IMR-90 (cell line): ENCODE results near the gene KIDINS220. TPM values are rescaled to one million over a fixed set of nuclear protein-coding genes. Genes with fewer than 3 reads are reported as not detected.

Experiments
- ATAC-seq: fragments of 200-7000 bp; cut with Tn5 transposase; 2 replicates; pipeline ENCODE4 v1.9.1; 2020; ENCODE audit warnings: low read depth, mild to moderate bottlenecking, moderate library complexity
- BruUV-seq: library from RNA; stranded (reverse); fragments of 400-500 nt; replicated peaks from 2 replicates; lab custom pipeline; 2021; lab: Mats Ljungman, UMichigan
- CTCF ChIA-PET: fragments of 300-600 bp; formaldehyde crosslinking; extraction: SDS; loops from one replicate; lab custom pipeline; 2021; ENCODE audit warnings: antibody characterized with exemption; lab: Yijun Ruan, JAX
- POLR2A ChIA-PET: fragments of 300-600 bp; sonication (Branson Sonifier 250); formaldehyde crosslinking; loops from one replicate; lab custom pipeline; 2022; ENCODE audit warnings: antibody characterized with exemption; ENCODE audit not compliant: unreplicated experiment; lab: Charles Lee
- DNase-seq: peaks from one replicate; pipeline ENCODE4 v3.0.0; 2013
- H2AFZ ChIP-seq: replicated peaks from 2 replicates; pipeline ENCODE3; 2013; ENCODE audit warnings: low read length, mild to moderate bottlenecking; ENCODE audit not compliant: poor library complexity
- H2AK5ac ChIP-seq: 2 replicates; pipeline ENCODE4 v1.6.1; 2013; ENCODE audit warnings: low read depth, low read length, inconsistent platforms
- H2AK9ac ChIP-seq: replicated peaks from 2 replicates; pipeline ENCODE3; 2013; ENCODE audit warnings: mild to moderate bottlenecking, low read depth, low read length, moderate library complexity; ENCODE audit not compliant: poor library complexity
- H2BK120ac ChIP-seq: 2 replicates; pipeline ENCODE4 v1.6.1; 2013; ENCODE audit warnings: low read depth, low read length, inconsistent platforms
- H2BK15ac ChIP-seq: 3 replicates; pipeline ENCODE4 v1.6.1; 2013; ENCODE audit warnings: low read depth, low read length, inconsistent platforms
- H2BK20ac ChIP-seq: 2 replicates; pipeline ENCODE4 v1.6.1; 2013; ENCODE audit warnings: low read depth, mild to moderate bottlenecking, inconsistent platforms, low read length, moderate library complexity
- H2BK5ac ChIP-seq: 2 replicates; pipeline ENCODE4 v1.6.1; 2013; ENCODE audit warnings: mild to moderate bottlenecking, low read depth, low read length, inconsistent platforms; ENCODE audit not compliant: poor library complexity, severe bottlenecking
- H3K14ac ChIP-seq: replicated peaks from 2 replicates; pipeline ENCODE4 v1.6.1; 2013; ENCODE audit warnings: low read depth, low read length, inconsistent platforms
- H3K18ac ChIP-seq: 2 replicates; pipeline ENCODE4 v1.6.1; 2013; ENCODE audit warnings: low read depth, low read length, control low read depth
- H3K23ac ChIP-seq: 2 replicates; pipeline ENCODE4 v1.6.1; 2013; ENCODE audit warnings: low read depth, low read length, inconsistent platforms
- H3K27ac ChIP-seq: 2 replicates; pipeline ENCODE4 v1.5.1; 2013; ENCODE audit warnings: mild to moderate bottlenecking, control low read depth, low read length; ENCODE audit not compliant: insufficient read depth
- H3K27me3 ChIP-seq: 2 replicates; pipeline ENCODE4 v1.6.1; 2013; ENCODE audit warnings: low read length; ENCODE audit not compliant: control insufficient read depth, insufficient read depth
- H3K36me3 ChIP-seq: 2 replicates; pipeline ENCODE4 v1.6.1; 2013; ENCODE audit warnings: low read length, mixed read lengths; ENCODE audit not compliant: control insufficient read depth, insufficient read depth
- H3K4ac ChIP-seq: 2 replicates; pipeline ENCODE4 v1.6.1; 2013; ENCODE audit warnings: low read depth, low read length, inconsistent platforms
- H3K4me1 ChIP-seq: 2 replicates; pipeline ENCODE4 v1.6.1; 2013; ENCODE audit warnings: low read length, mixed read lengths; ENCODE audit not compliant: control insufficient read depth, insufficient read depth
- H3K4me2 ChIP-seq: 2 replicates; pipeline ENCODE4 v1.6.1; 2013; ENCODE audit warnings: low read depth, mild to moderate bottlenecking, control low read depth, low read length, moderate library complexity
- H3K4me3 ChIP-seq: 2 replicates; pipeline ENCODE4 v1.5.1; 2013; ENCODE audit warnings: low read depth, mild to moderate bottlenecking, control low read depth, low read length, moderate library complexity; ENCODE audit not compliant: insufficient read depth
- H3K56ac ChIP-seq: 2 replicates; pipeline ENCODE4 v1.6.1; 2013; ENCODE audit warnings: low read length, inconsistent platforms; ENCODE audit not compliant: insufficient read depth; ENCODE audit errors: extremely low read depth
- H3K79me1 ChIP-seq, 2 experiments: 2 replicates each; pipeline ENCODE4 v1.6.1; 2013; ENCODE audit warnings: low read length in 2 of 2, inconsistent platforms in 1 of 2, low read depth in 1 of 2
- H3K9ac ChIP-seq: 2 replicates; pipeline ENCODE4 v1.6.1; 2013; ENCODE audit warnings: low read depth, low read length, control low read depth
- H3K9me1 ChIP-seq: 2 replicates; pipeline ENCODE4 v1.6.1; 2013; ENCODE audit warnings: low read length, inconsistent platforms; ENCODE audit not compliant: insufficient read depth
- H3K9me3 ChIP-seq: 2 replicates; pipeline ENCODE4 v1.6.1; 2013; ENCODE audit warnings: low read length; ENCODE audit not compliant: control insufficient read depth, insufficient read depth
- H4K20me1 ChIP-seq: 2 replicates; pipeline ENCODE4 v1.6.1; 2013; ENCODE audit warnings: low read length, inconsistent platforms; ENCODE audit not compliant: insufficient read depth
- H4K5ac ChIP-seq: 2 replicates; pipeline ENCODE4 v1.6.1; 2013; ENCODE audit warnings: mild to moderate bottlenecking, low read depth, low read length, control low read depth
- H4K8ac ChIP-seq, 2 experiments: 2 replicates each; pipeline ENCODE4 v1.6.1; 2013; ENCODE audit warnings: low read depth in 2 of 2, low read length in 2 of 2, control low read depth in 1 of 2, inconsistent platforms in 1 of 2
- H4K91ac ChIP-seq: 2 replicates; pipeline ENCODE4 v1.6.1; 2013; ENCODE audit warnings: low read depth, low read length, inconsistent platforms; ENCODE audit not compliant: insufficient read depth
- BHLHE40 ChIP-seq: fragments of 150-350 bp; IDR thresholded peaks from 2 replicates; pipeline ENCODE4 v1.6.1; 2016; ENCODE audit warnings: mild to moderate bottlenecking, low read depth, low read length
- CEBPB ChIP-seq: IDR thresholded peaks from 2 replicates; pipeline ENCODE4 v1.6.1; 2012; ENCODE audit warnings: low read depth, low read length, improper control_type of control experiment
- FOS ChIP-seq: fragments of 150-350 bp; IDR thresholded peaks from 2 replicates; pipeline ENCODE4 v1.6.1; 2016; ENCODE audit warnings: low read depth, low read length
- MAFK ChIP-seq: IDR thresholded peaks from 2 replicates; pipeline ENCODE4 v1.6.1; 2012; ENCODE audit warnings: low read depth, low read length, improper control_type of control experiment
- MXI1 ChIP-seq: IDR thresholded peaks from 2 replicates; pipeline ENCODE4 v1.6.1; 2012; ENCODE audit warnings: low read depth, mild to moderate bottlenecking, low read length, moderate library complexity, borderline replicate concordance
- NFE2L2 ChIP-seq: fragments of 150-350 bp; IDR thresholded peaks from 2 replicates; pipeline ENCODE4 v1.6.1; 2016; ENCODE audit warnings: low read depth, mild to moderate bottlenecking, low read length
- POLR2A ChIP-seq: IDR thresholded peaks from 2 replicates; pipeline ENCODE4 v1.6.1; 2012; ENCODE audit warnings: mild to moderate bottlenecking, low read depth, low read length
- RAD21 ChIP-seq: IDR thresholded peaks from 2 replicates; pipeline ENCODE4 v1.6.1; 2012; ENCODE audit warnings: low read length, improper control_type of control experiment
- RCOR1 ChIP-seq: IDR thresholded peaks from 2 replicates; pipeline ENCODE4 v1.6.1; 2012; ENCODE audit warnings: mild to moderate bottlenecking, low read length, improper control_type of control experiment; ENCODE audit not compliant: insufficient replicate concordance
- SMC3 ChIP-seq: fragments of 150-350 bp; IDR thresholded peaks from 2 replicates; pipeline ENCODE4 v1.6.1; 2016; ENCODE audit warnings: low read depth, mild to moderate bottlenecking, antibody characterized with exemption, low read length, moderate library complexity
- WGBS, 2 experiments: methylation state at CpG; one replicate each; pipeline versions ENCODE4 v1.1.5 to v1.1.7; 2013; ENCODE audit warnings: missing lambda C conversion rate in 2 of 2; ENCODE audit not compliant: insufficient read length in 1 of 2; ENCODE audit errors: extremely low coverage in 2 of 2; 5-methylcytosine and 5-hydroxymethylcytosine counted together
- dilution Hi-C: fragments of 300-500 bp; cut with HindIII; formaldehyde crosslinking; loops from one replicate; pipeline ENCODE4 v1.14.3; 2018; ENCODE audit warnings: low sequenced_read_pairs; ENCODE audit not compliant: unreplicated experiment
- in situ Hi-C: fragments of 300-500 bp; cut with MboI; formaldehyde crosslinking; loops from 3 replicates; pipeline ENCODE4 v1.14.3; 2019; ENCODE audit warnings: low sequenced_read_pairs, inconsistent platforms, mixed read lengths
- intact Hi-C: fragments of 100-400 bp; cut with micrococcal nuclease; formaldehyde crosslinking; loops from 2 replicates; pipeline ENCODE4 v1.10.0; 2022
- polyA plus RNA-seq, 3 experiments: library from polyadenylated mRNA; depleted of rRNA; stranded (reverse); fragments of >200 nt; gene quantifications; 2 replicates each; pipeline ENCODE4 v1.2.3, GENCODE V29; 2012; ENCODE audit warnings: low replicate concordance in 1 of 3
- total RNA-seq: library from RNA; depleted of rRNA; stranded (reverse); fragments of >200 nt; gene quantifications from 2 replicates; pipeline ENCODE4 v1.2.3, GENCODE V29; 2012
- TF ChIP-seq, protein P1 (sequence below): fragments of 150-350 bp; IDR thresholded peaks from 2 replicates; pipeline ENCODE4 v1.6.1; 2017; ENCODE audit warnings: mild to moderate bottlenecking, antibody characterized with exemption, low read length, low read depth
- TF ChIP-seq, protein P2 (sequence below): fragments of 150-350 bp; IDR thresholded peaks from 2 replicates; pipeline ENCODE4 v1.6.1; 2016; ENCODE audit warnings: low read depth, mild to moderate bottlenecking, low read length, moderate library complexity, borderline replicate concordance
- TF ChIP-seq, protein P3 (sequence below): conservative IDR thresholded peaks from 2 replicates; pipeline ENCODE4 v1.5.1; 2012; ENCODE audit warnings: mild to moderate bottlenecking, low read depth, low read length, improper control_type of control experiment

Gene KIDINS220
- total and polyA plus RNA-seq, 2 of the 4 experiments (the other 2 are of a cell fraction) = 23.1 to 63.4 TPM

DNA sequence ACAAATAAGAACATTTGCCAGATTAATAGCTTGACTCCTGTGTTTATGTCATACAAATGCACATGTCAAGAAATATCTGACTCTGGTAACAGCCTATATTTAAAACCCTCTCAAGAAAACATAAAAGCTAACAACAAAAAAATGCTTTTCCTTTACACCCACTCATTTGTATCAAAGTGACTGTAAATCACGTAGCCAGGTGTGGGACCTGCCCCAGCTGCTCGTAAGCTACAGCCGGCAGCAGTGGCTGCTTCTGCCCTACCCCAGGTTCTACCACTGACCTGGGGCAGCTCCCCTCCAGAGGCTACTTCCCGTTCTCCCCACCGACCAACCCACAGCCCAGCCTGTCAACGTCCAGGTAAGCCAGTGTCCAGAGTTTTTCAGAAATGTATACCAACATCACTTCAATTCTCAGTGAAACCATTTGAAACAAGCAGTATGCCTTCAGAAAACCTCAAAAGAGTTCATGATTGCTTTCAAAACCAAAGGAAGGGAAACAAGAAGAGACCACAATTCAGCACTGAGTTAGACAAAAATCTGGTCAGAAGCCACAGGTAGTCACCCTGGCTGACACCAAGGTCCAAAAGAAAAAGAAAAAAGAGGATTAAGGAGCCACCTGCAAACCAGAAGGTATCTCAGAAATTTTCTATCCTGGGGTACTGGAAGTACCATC, 40.4 kb downstream of the KIDINS220 start:
- WGBS, 2 experiments = 100% methylated on average over 2 of the region's 6 CpGs; no CpG with 5 or more reads in 1 of the 2 experiments
- Histone ChIP-seq H2BK5ac (no peak overlapping the region), H4K8ac (no peak overlapping the region), H2AK5ac (no peak overlapping the region), H3K9ac (no peak overlapping the region), H3K4me3 (no peak overlapping the region), H3K27me3 (no peaks in the 10 kb centered on the region), H4K20me1 (no peaks in the 10 kb centered on the region), H3K27ac (no peak overlapping the region), H3K4me2 (no peak overlapping the region), H2AFZ (no peak overlapping the region), H2BK120ac (no peak overlapping the region), H3K56ac (no peak overlapping the region), H3K4ac (no peak overlapping the region), H3K9me1 (peaks cover 13% of the 10 kb centered on the region), H3K23ac (no peak overlapping the region), H3K79me1 (peaks cover 4 to 21% of the 10 kb centered on the region in 2 experiments), H4K91ac (no peak overlapping the region), H3K36me3 (peaks cover 23% of the 10 kb centered on the region), H3K14ac (no peak overlapping the region), H3K9me3 (no peaks in the 10 kb centered on the region), H4K5ac (no peak overlapping the region), H2BK20ac (no peak overlapping the region), H3K4me1 (peaks cover 11% of the 10 kb centered on the region), H2BK15ac (no peak overlapping the region), H2AK9ac (no peak overlapping the region), H3K18ac (no peak overlapping the region)
- POLR2A ChIA-PET = no interaction called here
- no peak for DNase-seq
- CTCF ChIA-PET = interaction anchor here (1.1 kb wide), 1 partner anchor 7 kb away, joined by 3 read pairs; no protein-coding TSS in a partner anchor
- BruUV-seq = no TSS peak
- intact Hi-C loops (no loop called here), in situ Hi-C loops (no loop called here), dilution Hi-C loops (no loop called here)
- no peak for TF ChIP-seq BHLHE40
- TF ChIP-seq, protein P1, sequence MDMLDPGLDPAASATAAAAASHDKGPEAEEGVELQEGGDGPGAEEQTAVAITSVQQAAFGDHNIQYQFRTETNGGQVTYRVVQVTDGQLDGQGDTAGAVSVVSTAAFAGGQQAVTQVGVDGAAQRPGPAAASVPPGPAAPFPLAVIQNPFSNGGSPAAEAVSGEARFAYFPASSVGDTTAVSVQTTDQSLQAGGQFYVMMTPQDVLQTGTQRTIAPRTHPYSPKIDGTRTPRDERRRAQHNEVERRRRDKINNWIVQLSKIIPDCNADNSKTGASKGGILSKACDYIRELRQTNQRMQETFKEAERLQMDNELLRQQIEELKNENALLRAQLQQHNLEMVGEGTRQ = no peak
- TF ChIP-seq RAD21 = no peak
- TF ChIP-seq SMC3 = no peak
- no peak for TF ChIP-seq MAFK
- no peak for TF ChIP-seq RCOR1
- TF ChIP-seq, protein P2, sequence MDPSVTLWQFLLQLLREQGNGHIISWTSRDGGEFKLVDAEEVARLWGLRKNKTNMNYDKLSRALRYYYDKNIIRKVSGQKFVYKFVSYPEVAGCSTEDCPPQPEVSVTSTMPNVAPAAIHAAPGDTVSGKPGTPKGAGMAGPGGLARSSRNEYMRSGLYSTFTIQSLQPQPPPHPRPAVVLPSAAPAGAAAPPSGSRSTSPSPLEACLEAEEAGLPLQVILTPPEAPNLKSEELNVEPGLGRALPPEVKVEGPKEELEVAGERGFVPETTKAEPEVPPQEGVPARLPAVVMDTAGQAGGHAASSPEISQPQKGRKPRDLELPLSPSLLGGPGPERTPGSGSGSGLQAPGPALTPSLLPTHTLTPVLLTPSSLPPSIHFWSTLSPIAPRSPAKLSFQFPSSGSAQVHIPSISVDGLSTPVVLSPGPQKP = no peak
- TF ChIP-seq FOS = no peak
- TF ChIP-seq CEBPB = no peak
- no peak for TF ChIP-seq MXI1
- no peak for TF ChIP-seq POLR2A
- no peak for TF ChIP-seq NFE2L2
- TF ChIP-seq, protein P3, sequence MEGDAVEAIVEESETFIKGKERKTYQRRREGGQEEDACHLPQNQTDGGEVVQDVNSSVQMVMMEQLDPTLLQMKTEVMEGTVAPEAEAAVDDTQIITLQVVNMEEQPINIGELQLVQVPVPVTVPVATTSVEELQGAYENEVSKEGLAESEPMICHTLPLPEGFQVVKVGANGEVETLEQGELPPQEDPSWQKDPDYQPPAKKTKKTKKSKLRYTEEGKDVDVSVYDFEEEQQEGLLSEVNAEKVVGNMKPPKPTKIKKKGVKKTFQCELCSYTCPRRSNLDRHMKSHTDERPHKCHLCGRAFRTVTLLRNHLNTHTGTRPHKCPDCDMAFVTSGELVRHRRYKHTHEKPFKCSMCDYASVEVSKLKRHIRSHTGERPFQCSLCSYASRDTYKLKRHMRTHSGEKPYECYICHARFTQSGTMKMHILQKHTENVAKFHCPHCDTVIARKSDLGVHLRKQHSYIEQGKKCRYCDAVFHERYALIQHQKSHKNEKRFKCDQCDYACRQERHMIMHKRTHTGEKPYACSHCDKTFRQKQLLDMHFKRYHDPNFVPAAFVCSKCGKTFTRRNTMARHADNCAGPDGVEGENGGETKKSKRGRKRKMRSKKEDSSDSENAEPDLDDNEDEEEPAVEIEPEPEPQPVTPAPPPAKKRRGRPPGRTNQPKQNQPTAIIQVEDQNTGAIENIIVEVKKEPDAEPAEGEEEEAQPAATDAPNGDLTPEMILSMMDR = no peak
- no peak for ATAC-seq
